ENCODE results near the gene MAML1.

DNA sequence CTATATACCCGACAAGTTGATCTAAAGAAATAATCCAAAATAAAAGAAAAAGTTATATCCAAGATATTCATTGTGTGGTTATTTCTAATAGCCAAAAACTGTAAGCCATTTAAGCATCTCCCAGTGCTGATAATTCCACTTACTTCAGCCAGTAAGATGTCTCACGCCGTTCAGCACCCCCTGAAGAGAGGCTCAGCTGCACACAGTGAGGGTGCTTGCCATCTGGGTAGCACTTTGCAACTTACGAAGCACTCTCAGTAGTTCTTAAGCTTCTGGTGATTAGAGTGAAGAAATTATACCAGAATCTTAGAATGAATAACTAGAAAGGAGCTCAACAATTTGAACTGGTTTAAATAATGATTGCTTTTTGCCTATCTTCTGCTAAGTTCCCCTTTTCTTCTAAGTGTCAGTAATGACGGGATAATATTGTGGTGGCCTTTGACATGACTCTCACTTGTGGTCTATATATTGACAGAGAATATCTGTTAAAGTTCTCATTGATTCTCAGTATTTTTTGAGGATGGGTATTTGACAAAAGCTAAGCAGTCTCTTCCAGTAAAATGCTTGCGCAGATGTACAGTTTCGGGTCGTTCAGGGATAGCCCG is 35.0 kb downstream of the MAML1 start:
- no peak for TF ChIP-seq EZH2phosphoT487 (IDR thresholded peaks at IDR 0.05; ENCODE audit: borderline replicate concordance)
- TF ChIP-seq, protein P1, sequence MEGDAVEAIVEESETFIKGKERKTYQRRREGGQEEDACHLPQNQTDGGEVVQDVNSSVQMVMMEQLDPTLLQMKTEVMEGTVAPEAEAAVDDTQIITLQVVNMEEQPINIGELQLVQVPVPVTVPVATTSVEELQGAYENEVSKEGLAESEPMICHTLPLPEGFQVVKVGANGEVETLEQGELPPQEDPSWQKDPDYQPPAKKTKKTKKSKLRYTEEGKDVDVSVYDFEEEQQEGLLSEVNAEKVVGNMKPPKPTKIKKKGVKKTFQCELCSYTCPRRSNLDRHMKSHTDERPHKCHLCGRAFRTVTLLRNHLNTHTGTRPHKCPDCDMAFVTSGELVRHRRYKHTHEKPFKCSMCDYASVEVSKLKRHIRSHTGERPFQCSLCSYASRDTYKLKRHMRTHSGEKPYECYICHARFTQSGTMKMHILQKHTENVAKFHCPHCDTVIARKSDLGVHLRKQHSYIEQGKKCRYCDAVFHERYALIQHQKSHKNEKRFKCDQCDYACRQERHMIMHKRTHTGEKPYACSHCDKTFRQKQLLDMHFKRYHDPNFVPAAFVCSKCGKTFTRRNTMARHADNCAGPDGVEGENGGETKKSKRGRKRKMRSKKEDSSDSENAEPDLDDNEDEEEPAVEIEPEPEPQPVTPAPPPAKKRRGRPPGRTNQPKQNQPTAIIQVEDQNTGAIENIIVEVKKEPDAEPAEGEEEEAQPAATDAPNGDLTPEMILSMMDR (conservative IDR thresholded peaks at IDR 0.05; ENCODE audit: low read length), result no peak

Data from Loucy (cell line).